HG03457 (cell line): ENCODE data around the gene MICALL1.
"Not testable (repeated sequence)": the region's sequence is repeated elsewhere in the genome, so short reads cannot be mapped to it uniquely, and the experiment has no call there.

Experiments used
- ATAC-seq: cut with Tn5 transposase; IDR thresholded peaks from one replicate; pipeline ENCODE4 v1.9.1; 2021; ENCODE audit warnings: moderate number of reproducible peaks; ENCODE audit not compliant: unreplicated experiment

Gene MICALL1

DNA sequence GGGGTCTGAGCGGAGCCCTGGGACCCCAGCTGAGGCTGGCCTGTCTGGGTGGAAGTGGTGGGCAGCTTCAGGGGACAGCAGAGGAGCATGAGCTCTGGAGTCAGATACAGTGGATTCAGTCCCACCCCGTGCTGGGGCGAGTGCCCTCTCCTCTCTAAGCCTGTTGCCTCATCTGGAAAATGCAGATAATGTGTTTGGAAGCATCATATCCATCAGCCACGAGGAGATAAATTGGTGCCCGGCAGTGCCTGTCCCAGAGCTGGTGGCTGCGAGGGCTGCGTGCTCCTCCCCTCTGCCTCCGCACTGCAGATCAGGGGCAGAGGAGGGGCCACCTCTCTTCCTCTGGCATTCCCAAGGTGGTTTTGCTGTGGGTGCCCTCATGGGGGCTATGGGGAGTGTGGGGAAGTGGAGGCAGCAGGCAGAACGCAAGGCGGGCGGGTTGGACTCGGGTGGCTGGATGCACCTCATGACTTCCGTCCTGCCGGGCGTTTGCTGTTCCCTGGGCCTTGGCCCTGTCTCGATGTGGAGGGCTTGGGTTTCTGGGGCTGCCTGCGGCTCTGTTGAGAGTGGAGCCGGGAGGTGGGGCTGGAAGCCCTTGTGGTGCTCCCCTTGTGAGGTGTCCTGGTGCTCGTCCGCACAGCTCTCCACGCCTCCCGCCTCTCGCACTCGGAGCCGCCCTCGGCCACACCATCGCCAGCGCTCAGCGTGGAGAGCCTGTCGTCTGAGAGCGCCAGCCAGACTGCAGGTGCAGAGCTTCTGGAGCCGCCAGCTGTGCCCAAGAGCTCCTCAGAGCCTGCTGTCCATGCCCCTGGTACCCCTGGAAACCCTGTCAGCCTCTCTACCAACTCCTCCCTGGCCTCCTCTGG is 20.9 kb downstream of the MICALL1 start:
- ATAC-seq = no peak

DNA sequence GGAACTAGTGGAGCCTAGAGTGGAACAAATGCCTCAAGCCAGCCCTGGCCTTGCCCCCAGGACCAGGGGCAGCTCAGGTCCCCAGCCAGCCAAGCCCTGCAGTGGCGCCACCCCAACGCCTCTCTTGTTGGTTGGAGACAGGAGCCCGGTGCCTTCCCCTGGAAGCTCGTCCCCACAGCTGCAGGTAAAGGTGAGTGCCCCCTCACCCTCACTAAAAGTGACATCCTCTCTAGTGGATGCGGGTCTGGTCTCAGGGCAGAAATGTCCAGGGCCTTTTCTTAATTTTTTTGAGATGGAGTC is 21.5 kb downstream of the MICALL1 start:
- no peak for ATAC-seq

DNA sequence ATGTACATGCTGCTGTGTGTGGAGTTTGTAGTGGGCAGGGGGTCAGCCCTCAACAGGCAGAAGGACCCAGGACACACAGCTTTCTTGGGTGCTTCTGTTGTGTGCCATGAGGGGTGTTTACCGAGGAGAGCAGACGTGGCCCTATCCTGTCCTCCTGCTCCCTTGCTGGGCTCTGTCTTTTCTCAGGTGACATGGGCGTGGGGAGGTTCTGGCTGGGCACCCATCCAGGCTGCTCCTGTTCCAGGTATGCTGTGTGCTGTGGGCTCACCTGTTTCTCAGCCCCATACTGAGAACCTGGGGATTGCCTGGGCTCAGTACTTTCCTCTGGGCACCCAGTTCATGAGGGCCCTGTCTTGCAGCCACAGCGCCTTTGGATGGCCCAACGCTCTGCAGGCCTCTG is 23.3 kb downstream of the MICALL1 start:
- ATAC-seq = no peak

DNA sequence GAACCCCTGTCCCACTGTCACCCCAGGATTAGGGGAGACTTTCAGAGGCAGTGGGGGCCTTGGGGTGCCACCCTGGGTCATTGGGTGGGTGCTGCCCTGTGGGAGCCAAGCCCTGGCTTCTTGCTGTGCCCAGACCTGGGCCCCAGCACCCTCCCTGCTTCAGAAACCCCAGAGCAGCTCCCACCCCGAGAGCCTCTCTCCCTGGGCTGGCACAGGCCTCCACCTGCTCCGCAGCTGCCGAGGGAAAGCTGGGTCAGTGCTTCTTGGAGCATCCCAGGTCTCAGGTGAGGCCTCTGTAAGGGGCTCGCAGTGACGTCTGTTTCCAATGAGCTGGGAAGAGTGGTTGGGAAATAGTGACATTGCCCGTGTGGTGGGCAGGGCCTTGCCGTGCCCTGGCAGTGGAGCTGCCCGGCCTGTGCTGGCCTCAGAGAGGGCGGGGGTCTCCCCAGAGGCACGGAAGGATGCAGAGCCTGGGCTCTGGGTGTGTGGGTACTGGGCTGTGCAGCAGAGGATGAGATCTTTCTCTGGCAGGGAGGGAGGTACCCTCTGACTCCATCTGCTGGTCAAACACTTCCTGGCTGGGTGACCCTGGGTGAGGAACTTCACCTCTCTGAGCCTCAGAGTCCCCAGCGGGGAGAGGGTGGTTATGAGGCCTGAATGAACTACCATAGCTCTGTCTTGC is 24.3 kb downstream of the MICALL1 start:
- ATAC-seq = no peak

DNA sequence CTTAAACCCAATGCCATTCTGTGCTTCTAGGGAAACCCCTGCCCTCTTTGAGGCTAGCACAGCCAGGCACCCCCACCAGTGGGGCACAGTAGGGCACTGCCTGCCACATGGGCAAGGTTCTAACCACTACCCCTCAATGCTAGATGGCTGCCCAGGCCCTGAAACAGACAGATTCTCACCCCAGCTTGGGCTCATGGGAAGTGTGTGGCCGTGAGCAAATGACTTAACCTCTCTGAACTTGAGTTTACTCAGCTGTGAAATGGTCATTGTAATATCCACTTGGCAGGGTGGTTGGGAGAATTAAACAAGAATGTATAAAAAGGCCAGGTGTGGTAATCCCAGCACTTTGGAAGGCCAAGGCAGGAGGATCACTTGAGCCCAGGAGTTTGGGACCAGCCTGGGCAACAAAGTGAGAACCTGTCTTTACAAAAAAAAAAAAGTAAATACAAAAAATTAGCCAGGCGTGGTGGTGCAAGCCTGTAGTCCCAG is 24.9 kb downstream of the MICALL1 start:
- ATAC-seq = no peak

DNA sequence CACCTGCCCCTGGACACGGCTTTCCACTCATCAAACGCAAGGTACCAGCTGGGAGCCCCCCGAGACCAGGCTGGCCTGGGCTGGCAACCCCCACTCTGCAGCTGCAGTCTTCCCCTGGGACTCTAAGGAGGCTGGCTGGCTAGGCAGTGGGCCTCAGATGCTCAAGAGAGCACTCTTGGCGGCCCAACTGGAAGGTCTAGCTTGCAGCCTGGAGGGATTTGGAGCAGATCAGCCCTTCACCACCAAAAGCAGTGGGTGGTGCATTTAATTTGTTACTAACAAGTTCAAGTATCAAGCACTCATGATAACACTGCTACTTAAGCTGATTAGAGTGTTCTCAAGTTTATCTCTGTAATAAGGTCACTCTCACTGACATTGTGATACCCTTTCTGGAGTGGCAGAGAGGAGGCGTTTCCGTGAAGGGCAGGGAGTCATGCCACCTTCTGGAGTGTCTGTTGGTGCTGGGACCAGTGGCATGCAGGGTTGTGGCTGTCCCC is 25.8 kb downstream of the MICALL1 start:
- no peak for ATAC-seq

DNA sequence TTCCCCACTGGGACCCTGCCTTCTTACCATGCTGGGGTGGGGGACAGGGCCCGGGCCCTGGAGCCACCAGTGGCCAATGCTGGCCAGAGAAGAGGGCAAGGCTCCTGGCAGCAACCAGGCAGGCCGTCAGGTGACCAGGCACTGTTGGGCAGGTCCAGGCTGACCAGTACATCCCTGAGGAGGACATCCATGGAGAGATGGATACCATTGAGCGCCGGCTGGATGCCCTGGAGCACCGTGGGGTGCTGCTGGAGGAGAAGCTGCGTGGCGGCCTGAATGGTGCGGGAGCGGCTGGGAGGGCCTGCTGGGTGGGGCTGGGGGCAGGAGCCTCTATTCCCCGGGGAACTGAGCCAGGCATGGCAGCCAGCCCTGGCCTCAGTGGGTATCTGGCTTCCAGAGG is 26.3 kb downstream of the MICALL1 start:
- ATAC-seq = no peak

DNA sequence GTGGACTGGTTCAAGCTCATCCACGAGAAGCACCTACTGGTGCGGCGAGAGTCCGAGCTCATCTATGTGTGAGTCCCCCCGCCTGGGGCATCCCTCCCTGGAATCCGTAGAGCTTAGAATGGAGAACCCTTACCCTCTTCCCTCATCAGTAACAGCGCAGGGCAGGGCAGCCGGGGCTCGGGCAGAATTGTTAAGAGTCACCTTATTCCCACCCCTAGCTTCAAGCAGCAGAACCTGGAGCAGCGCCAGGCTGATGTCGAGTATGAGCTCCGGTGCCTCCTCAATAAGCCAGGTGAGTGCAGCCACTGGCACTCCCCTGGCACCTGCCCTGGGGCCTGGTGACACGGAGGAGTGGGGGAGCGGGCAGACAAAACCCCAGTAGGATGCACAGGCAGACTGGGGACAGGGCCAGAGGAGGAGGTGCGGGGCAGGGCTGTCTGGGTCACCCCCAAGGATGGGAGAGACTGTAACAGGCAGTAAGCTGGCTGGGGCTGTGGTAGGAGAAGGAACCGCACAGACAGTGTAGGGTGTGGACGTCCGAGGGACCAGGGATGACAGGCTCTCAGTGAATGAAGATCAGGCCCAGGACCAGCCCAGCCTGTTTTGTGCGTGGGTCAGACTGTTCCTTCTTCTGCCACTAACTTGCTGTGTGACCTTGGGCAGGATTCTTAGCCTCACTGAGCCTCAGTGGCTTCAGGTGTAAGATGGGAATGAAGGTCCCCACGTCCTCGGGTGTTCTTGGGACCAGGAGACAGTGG is 26.9 kb downstream of the MICALL1 start:
- no peak for ATAC-seq

DNA sequence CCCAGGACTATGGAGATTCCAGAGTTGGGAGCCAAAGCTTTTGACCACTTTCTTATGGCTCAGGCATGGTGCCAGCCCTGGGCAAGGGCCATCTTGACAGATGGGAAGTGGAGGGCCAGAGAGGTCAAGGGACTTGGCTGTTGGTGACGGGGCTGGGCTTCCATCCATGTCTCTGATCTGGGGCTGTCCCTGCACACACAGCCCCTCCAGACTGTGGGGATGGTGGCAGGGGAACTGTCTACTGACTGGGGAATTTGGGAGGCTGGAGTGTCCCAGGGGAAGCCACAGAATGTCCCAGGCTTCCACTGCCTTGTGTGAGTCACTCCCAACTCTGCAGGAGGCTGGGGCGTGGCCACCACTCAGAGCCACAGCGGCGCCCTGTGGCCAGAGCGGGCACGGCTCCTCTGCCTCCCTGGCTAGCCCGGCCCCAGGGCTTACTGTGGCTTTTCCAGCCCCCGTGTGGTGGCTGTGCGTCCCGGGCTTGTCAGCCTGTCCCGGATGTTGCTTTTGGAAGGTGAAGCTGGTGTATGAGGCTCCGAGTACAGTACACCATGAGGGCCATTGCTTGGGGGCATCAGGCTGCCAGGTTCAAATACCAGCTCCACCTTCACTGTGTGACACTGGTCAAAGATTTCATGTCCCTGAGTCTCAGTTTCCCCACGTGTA is 27.7 kb downstream of the MICALL1 start:
- ATAC-seq = no peak

DNA sequence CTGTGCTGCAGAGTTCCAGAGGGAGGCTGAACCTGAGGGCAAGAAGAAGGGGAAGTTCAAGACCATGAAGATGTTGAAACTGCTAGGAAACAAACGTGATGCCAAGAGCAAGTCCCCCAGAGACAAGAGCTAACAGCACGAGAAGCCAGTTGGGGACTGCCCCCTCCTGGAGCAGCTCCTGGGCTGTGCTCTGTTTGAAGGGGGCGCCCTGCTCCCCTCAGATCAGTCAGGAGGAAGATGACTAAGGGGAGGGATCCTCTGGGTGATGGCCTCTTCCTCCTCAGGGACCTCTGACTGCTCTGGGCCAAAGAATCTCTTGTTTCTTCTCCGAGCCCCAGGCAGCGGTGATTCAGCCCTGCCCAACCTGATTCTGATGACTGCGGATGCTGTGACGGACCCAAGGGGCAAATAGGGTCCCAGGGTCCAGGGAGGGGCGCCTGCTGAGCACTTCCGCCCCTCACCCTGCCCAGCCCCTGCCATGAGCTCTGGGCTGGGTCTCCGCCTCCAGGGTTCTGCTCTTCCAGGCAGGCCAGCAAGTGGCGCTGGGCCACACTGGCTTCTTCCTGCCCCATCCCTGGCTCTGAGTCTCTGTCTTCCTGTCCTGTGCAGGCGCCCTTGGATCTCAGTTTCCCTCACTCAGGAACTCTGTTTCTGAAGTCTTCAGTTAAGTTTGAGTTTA is 34.7 kb downstream of the MICALL1 start:
- ATAC-seq = no peak

DNA sequence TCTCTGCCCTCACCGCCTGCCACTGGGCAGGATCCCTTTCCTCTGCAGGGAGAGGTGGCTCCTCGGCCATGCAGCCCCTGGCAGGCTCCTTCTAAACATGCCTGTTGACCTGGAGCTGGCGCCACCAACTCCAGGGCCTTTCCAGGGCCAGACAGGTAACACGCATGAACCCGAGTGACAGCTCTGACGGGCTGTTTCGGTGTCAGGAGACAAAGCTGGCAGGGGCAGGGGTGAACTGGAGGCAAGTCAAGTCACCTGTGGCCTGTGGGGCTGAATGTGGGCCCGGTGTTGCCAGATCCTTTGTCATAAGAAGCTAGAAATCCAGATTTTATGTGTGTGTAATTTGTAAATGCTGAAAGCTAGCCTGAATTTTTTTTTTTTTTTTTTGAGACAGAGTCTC is 36.0 kb downstream of the MICALL1 start:
- no peak for ATAC-seq

DNA sequence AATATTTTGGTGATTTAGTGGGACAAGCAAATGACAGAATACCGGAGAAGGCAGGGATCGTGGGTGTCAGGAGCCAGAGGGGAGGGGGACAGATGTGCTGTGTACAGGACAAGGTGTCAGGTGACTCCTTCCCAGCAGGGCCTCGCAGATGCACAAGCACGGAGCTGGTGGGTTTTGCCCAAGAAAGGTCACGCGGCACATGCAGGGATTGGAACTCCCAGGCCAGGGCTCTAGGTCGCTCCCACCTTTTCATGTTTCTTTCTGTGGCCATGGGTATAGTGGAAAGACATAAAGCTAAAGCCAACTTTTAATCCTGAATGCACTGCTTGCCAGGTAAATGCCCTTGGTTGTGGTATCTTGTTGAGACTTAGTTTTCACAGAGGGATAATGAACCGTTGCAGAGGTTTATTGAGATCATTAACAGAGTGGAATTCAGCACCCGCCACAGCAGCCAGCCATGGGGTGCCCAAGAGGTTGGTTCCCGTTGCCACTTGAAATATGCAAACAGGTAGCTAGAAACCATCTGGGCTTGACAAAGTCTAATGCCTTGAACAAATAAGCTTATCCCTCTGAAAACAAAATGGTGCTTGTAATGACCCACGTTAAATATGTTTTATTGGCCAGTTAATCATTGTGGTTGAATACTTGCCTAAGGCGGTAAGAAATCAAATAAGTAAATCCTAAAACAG is 37.2 kb downstream of the MICALL1 start:
- no peak for ATAC-seq

DNA sequence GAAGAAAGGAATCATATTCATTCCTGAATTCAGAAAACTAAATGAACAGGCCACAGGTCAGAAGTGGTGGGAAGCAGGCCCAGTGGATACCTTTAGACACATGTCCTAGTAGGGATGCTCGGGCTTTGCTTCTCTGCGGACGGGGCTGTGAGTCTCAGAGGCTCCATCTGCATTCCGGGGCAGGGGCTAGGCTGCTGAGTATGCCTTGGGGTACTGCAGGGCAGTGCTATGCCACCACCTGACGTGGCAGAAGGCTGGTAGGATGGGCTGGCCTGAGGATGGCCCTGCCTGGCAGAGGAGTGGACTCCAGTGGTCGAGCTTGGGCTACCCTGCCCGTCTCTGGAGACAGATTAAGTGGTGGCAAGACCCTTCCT is 37.7 kb downstream of the MICALL1 start:
- no peak for ATAC-seq

DNA sequence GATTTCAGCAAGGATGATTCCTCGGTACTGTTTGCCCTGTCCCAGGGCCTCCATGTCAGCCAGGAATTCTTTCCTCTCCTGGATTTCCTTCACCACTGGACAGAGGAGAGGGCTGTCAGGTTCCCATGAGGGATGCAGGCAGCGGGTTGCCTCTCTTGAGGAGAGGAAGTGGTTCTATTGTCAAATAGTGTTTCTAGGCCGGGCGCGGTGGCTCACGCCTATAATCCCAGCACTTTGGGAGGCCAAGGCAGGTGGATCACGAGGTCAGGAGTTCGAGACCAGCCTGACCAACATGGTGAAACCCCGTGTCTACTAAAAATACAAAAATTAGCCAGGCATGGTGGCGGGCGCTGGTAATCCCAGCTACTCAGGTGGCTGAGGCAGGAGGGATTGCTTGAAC is 38.3 kb downstream of the MICALL1 start:
- not testable (repeated sequence) for ATAC-seq

DNA sequence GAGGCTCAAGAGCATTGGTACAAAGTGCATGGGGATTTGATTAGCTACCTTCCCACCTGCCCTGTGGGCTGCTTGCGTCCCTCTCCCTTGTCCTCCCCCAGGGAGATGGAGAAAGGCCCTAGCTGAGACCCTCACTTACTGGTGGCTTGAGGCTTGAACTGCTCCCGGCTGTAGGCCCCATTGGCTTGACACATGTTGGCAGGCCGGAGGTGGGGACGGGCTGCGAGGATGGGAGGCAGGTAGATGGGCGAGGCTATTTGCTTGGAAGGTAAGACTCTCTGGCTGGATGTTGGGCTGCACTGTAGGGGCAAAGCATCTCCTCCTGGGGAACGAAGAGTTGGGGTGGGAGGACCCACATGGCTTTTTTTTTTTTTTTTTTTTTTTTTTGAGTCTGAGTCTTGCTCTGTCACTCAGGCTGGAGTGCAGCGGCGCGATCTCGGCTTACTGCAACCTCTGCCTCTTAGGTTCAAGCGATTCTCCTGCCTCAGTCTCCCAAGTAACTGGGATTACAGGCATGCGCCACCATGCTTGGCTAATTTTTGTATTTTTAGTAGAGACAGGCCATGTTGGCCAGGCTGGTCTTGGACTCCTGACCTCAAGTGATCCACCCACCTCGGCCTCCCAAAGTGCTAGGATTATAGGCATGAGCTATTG is 41.2 kb downstream of the MICALL1 start:
- not testable (repeated sequence) for ATAC-seq

DNA sequence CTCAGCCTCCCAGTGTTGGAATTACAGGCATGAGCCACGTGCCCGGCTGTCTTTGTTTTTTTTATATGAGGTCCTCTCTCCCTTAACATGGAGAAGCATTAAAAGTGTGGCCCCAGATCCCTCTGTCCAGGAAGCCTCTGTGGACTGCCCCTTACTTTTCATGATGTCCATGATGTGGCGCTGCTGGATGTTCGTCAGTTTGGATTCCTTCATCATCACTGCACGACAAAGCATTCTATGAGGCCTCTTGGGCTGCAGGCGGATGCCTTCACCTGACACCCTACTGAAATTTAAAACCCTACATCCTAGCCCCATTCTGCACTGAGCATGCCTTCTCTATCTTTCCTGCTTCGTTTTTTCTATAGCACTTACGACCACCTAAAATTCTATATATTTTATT is 45.2 kb downstream of the MICALL1 start:
- no peak for ATAC-seq

DNA sequence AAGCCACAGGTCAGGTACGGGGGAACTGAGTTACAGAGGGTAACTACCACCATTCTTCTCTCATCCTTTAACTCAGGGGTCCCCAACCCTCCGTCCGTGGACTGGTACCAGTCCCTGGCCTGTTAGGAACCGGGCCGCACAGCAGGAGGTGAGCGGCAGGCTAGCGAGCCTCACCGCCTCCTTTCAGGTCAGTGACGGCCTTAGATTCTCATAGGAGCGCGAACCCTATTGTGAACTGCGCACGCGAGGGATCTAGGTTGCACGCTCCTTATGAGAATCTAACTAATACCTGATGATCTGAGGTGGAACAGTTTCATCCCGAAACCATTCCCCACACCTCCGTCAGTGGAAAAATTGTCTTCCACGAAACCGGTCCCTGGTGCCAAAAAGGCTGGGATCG is 46.5 kb downstream of the MICALL1 start:
- ATAC-seq = not testable (repeated sequence)

DNA sequence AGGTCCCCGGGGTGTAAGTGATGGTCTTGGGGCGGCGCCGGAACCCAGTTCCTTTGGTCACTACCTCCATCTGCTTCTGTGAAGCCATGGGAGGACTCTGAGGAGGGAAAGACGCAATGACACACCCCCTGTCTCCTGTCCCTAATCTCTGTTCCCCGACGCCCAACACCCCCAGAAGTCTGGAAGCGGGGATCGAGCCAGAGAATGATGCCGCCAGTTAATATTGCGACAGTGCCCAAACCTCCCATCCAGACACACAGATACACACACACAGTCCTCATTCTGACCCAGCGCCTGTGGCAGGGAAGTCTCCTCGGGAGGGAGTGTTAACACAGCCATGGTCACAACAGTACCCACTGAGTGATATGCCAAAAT is 47.0 kb downstream of the MICALL1 start:
- ATAC-seq = peak; percentile 18

DNA sequence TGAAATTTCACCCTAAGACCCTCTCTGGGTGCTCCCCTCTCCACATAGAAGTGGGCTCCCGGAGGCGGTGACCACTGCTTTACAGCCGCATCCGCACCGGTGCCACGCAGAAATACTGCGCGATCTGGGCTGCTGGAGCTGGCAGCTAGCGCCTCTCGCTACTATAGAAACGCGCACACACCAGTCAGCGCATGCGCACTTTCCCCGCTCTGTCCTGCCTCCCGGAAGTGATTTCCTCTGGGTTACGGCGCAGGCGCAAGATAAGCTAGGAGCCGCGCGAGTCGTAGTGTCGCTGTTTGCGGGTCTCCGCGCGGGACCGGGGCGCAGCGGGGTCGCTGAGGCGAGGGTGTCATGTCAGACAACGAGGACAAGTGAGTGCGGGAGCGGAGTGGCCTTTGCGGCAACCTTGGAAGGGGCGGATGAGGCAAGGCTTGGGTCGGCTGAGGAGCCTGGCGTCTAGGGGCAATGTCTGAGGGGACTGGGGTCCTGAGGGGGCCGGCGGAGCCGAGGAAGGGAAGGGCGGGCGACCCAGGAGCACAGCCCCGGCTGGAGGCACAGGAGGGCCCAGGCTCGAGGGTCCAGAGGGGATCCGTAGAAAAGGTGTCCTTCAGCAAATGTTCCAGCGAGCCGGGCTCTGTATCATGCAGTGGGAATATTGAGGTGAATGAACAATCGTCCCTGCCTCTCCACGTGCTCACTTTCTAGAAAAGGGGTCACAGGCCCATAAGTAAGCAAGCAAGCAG is 47.5 kb downstream of the MICALL1 start, which contains the start of the genes C22orf23 and POLR2F:
Gene C22orf23, minus strand, starts transcription at position 165 of the 743 bp plus-strand sequence. CDS start 452 bp downstream, outside the sequence.
Gene POLR2F, plus strand, starts transcription at position 263 of the 743 bp plus-strand sequence. Its CDS starts 89 bp downstream, at position 352.
- peak; percentile 61 for ATAC-seq
